B cell (primary cell): ENCODE measurements around the gene HOXC6. TPM values are rescaled to one million over a fixed set of nuclear protein-coding genes. Genes with fewer than 3 reads are reported as not detected.

Experiments
- ATAC-seq: fragments of 200-7000 bp; cut with Tn5 transposase; one replicate; pipeline ENCODE4 v1.10.0; 2021; ENCODE audit warnings: low read depth, mild to moderate bottlenecking, moderate number of reproducible peaks, moderate library complexity
- CTCF ChIA-PET: fragments of 350-600 bp; sonication (Branson Sonifier 250); formaldehyde crosslinking; loops from one replicate; lab custom pipeline; 2021; ENCODE audit warnings: antibody characterized with exemption, inconsistent platforms; lab: Charles Lee
- POLR2A ChIA-PET: fragments of 350-600 bp; sonication (Branson Sonifier 250); formaldehyde crosslinking; loops from one replicate; lab custom pipeline; 2021; ENCODE audit warnings: antibody characterized with exemption; lab: Charles Lee
- DNase-seq: peaks from one replicate; pipeline ENCODE4 v3.0.0; 2013
- H2AFZ ChIP-seq: 2 replicates; pipeline ENCODE4 v1.6.1; 2012; ENCODE audit warnings: mild to moderate bottlenecking, low read depth, low read length; ENCODE audit not compliant: insufficient read depth, poor library complexity, severe bottlenecking
- H3K27ac ChIP-seq, 2 donors: 1 replicate in 1 of 2; 2 replicates in 1 of 2; pipeline ENCODE4 v1.5.1; 2012 to 2013; ENCODE audit warnings: low read length in 2 of 2, mild to moderate bottlenecking in 2 of 2, moderate library complexity in 1 of 2
- H3K27me3 ChIP-seq, 4 experiments: fragments of 200-600 bp in 1 of 4; sonication (generic) in 1 of 4; replicated peaks in 1 of 4; 1 replicate in 2 of 4; 2 replicates in 2 of 4; pipeline versions ENCODE4 v1.6.1 to v1.7.0; 2013 to 2016; ENCODE audit warnings: low read length in 3 of 4, mild to moderate bottlenecking in 2 of 4, mixed read lengths in 1 of 4, moderate library complexity in 1 of 4; ENCODE audit not compliant: insufficient read depth in 4 of 4, control insufficient read depth in 3 of 4; ENCODE audit errors: control extremely low read depth in 1 of 4
- H3K36me3 ChIP-seq, 2 experiments: replicated peaks in 1 of 2; 1 replicate in 1 of 2; 2 replicates in 1 of 2; pipeline versions ENCODE4 v1.6.1 to v1.7.1; 2013; ENCODE audit warnings: low read length in 1 of 2; ENCODE audit not compliant: insufficient read depth in 2 of 2, control insufficient read depth in 1 of 2; ENCODE audit errors: control extremely low read depth in 1 of 2, extremely low read depth in 1 of 2
- H3K4me1 ChIP-seq, 2 donors: fragments of 200-600 bp in 1 of 2; sonication (generic) in 1 of 2; 1 replicate in 1 of 2; 2 replicates in 1 of 2; pipeline versions ENCODE4 v1.5.1 to v1.6.1; 2013 to 2017; ENCODE audit warnings: low read length in 2 of 2; ENCODE audit not compliant: control insufficient read depth in 2 of 2, insufficient read depth in 2 of 2
- H3K4me2 ChIP-seq: replicated peaks from 2 replicates; pipeline ENCODE3; 2012; ENCODE audit warnings: mild to moderate bottlenecking, low read depth, low read length; ENCODE audit not compliant: poor library complexity, severe bottlenecking
- H3K4me3 ChIP-seq, 5 experiments: fragments of 200-600 bp in 1 of 5; sonication (generic) in 1 of 5; 1 replicate in 3 of 5; 2 replicates in 2 of 5; pipeline versions ENCODE4 v1.5.1 to v1.7.0; 2011 to 2016; ENCODE audit warnings: low read length in 4 of 5, mild to moderate bottlenecking in 4 of 5, low read depth in 2 of 5, control low read depth in 1 of 5, moderate library complexity in 1 of 5; ENCODE audit not compliant: insufficient read depth in 1 of 5; ENCODE audit errors: control extremely low read depth in 1 of 5, extremely low read depth in 1 of 5
- H3K79me2 ChIP-seq: fragments of 200-600 bp; sonication (generic); one replicate; pipeline ENCODE4 v1.6.0; 2016; ENCODE audit warnings: low read length; ENCODE audit not compliant: control insufficient read depth, insufficient read depth
- H3K9ac ChIP-seq: fragments of 200-600 bp; sonication (generic); 2 replicates; pipeline ENCODE4 v1.6.1; 2017; ENCODE audit warnings: mild to moderate bottlenecking, low read length, moderate library complexity
- H3K9me3 ChIP-seq, 3 donors: one replicate each; pipeline versions ENCODE4 v1.6.1 to v1.7.1; 2013; ENCODE audit warnings: low read length in 2 of 3; ENCODE audit not compliant: control insufficient read depth in 2 of 3, insufficient read depth in 1 of 3; ENCODE audit errors: control extremely low read depth in 1 of 3
- H4K20me1 ChIP-seq: 2 replicates; pipeline ENCODE4 v1.6.0; 2012; ENCODE audit warnings: mild to moderate bottlenecking, low read length; ENCODE audit not compliant: insufficient read depth, control insufficient read depth, poor library complexity, severe bottlenecking
- H3K27ac Mint-ChIP-seq: one replicate; pipeline ENCODE4 v1.8.0; 2021; ENCODE audit warnings: mixed read lengths
- H3K27me3 Mint-ChIP-seq: one replicate; pipeline ENCODE4 v1.8.0; 2021; ENCODE audit warnings: mixed read lengths
- H3K4me1 Mint-ChIP-seq: one replicate; pipeline ENCODE4 v1.8.0; 2021; ENCODE audit warnings: mixed read lengths
- H3K4me3 Mint-ChIP-seq: one replicate; pipeline ENCODE4 v1.8.0; 2021; ENCODE audit warnings: mixed read lengths
- H3K9me3 Mint-ChIP-seq: one replicate; pipeline ENCODE4 v1.8.0; 2022; ENCODE audit warnings: mixed read lengths; ENCODE audit not compliant: insufficient read depth
- EZH2 ChIP-seq: IDR thresholded peaks from 2 replicates; pipeline ENCODE4 v1.6.1; 2012; ENCODE audit warnings: borderline replicate concordance, low read depth, mild to moderate bottlenecking, moderate library complexity, low read length; ENCODE audit not compliant: insufficient read depth, poor library complexity, severe bottlenecking
- WGBS: methylation state at CpG from one replicate; pipeline ENCODE4 v1.1.5; 2013; ENCODE audit warnings: missing lambda C conversion rate; ENCODE audit not compliant: insufficient coverage; 5-methylcytosine and 5-hydroxymethylcytosine counted together
- intact Hi-C: fragments of 100-400 bp; cut with micrococcal nuclease; formaldehyde crosslinking; loops from one replicate; pipeline ENCODE4 v1.10.0; 2022
- polyA plus RNA-seq: library from polyadenylated mRNA; depleted of rRNA; stranded (reverse); fragments of >200 nt; gene quantifications from 2 replicates; pipeline ENCODE4 v1.2.3, GENCODE V29; 2012
- total RNA-seq, 2 donors: library from RNA; stranded (reverse); fragments of 120-200 nt in 1 of 2; gene quantifications; 1 replicate in 1 of 2; 2 replicates in 1 of 2; pipeline versions ENCODE4 v1.2.3 to v1.2.4, GENCODE V29; 2013 to 2022
- TF ChIP-seq, protein P1 (sequence below): fragments of 200-600 bp; IDR thresholded peaks from one replicate; pipeline ENCODE4 v1.8.0; 2022; ENCODE audit warnings: antibody characterized with exemption, mild to moderate bottlenecking

HOXC6 gene
- total and polyA plus RNA-seq, 2 donors (not counting 1 experiment from before 2014, with no cell fraction given) = not detected

DNA sequence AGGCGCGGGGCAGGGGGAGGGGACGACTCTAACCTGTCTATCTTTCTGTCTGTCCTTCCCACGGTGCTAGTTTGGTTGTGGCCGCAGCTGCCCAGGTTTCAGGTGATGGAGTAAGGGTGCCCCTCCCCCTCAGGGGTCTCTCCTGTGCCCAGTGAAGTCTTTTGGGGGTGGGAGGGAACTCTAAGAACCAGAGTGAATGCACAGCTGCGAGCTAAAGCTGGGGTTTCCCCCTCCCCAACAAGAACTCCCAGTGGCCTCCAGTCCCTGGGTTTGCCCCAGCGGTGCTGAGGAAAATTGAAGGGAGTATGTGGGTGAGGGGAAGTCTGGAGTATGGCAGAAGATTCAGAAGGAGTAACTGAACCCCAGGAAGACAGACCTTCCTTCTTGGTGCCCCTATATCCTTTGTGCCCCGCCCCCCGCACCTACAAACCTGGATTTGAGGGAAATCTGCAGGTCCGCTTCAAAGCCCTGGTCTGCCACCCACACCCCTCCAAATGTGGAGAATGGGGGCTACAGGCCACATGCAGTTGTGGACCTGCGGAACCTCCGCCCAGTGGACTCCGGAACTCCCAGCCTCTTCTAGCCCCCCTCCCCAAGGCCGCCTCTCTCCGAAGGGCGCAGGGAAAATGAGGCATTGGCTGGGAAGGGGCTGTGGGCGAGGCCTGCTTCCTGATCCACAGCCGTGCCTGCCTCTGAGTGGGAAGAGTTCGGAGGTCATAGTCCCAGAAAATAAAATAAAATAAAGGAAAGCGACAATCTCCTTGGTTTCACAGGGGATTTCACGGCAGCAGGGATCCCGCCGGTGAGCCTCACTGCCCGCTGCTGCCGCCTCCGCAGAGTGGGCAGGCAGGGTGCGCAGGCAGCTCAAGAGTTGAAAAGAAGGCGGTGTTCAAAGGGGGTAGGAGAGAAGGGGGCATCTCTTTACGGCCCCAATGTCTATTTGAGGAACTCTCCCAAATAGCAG, 31.7 kb upstream of the HOXC6 start:
- Histone ChIP-seq H4K20me1 (no peaks in the 10 kb centered on the region), H3K9ac (peak overlapping the region; percentile 58), H3K9me3 (peaks cover 0 to 75% (median 0%) of the 10 kb centered on the region in 3 donors), H3K4me3 (peak overlapping the region in 4 of 5 experiments; percentile 44 to 60 (median 58)), H3K36me3 (no peaks in the 10 kb centered on the region), H3K4me1 (peaks cover 37 to 70% of the 10 kb centered on the region in 2 donors), H2AFZ (peak overlapping the region; percentile 70), H3K79me2 (no peaks in the 10 kb centered on the region), H3K27me3 (peaks cover 0 to 98% (median 84%) of the 10 kb centered on the region in 4 experiments), H3K4me2 (peak overlapping the region; percentile 96), H3K27ac (no peak overlapping the region)
- CTCF ChIA-PET = interaction anchor here (1.1 to 1.6 kb wide), 2 partner anchors 9 to 194 kb away, joined by 3 to 7 read pairs; no protein-coding TSS in a partner anchor
- no peaks in the 10 kb centered on the region for H3K9me3 Mint-ChIP-seq
- H3K4me3 Mint-ChIP-seq = peak overlapping the region; percentile 89
- H3K27me3 Mint-ChIP-seq = peaks cover 85% of the 10 kb centered on the region
- H3K4me1 Mint-ChIP-seq = peaks cover 33% of the 10 kb centered on the region
- ATAC-seq (no peak), DNase-seq (no peak)
- TF ChIP-seq, protein P1, sequence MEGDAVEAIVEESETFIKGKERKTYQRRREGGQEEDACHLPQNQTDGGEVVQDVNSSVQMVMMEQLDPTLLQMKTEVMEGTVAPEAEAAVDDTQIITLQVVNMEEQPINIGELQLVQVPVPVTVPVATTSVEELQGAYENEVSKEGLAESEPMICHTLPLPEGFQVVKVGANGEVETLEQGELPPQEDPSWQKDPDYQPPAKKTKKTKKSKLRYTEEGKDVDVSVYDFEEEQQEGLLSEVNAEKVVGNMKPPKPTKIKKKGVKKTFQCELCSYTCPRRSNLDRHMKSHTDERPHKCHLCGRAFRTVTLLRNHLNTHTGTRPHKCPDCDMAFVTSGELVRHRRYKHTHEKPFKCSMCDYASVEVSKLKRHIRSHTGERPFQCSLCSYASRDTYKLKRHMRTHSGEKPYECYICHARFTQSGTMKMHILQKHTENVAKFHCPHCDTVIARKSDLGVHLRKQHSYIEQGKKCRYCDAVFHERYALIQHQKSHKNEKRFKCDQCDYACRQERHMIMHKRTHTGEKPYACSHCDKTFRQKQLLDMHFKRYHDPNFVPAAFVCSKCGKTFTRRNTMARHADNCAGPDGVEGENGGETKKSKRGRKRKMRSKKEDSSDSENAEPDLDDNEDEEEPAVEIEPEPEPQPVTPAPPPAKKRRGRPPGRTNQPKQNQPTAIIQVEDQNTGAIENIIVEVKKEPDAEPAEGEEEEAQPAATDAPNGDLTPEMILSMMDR = no peak
- TF ChIP-seq EZH2 = no peak
- peak overlapping the region; percentile 46 for H3K27ac Mint-ChIP-seq
- POLR2A ChIA-PET = interaction anchor here (0.6 kb wide), 2 partner anchors 328 to 596 kb away, joined by 3 read pairs; partner anchors contain the start of gene COPZ1
- intact Hi-C loops = loop anchor here (5.0 kb wide), 2 partner anchors 36 to 44 kb away; partner anchors contain the start of genes HOXC12 and HOXC5
- 16% methylated on average over 16 of the region's 29 CpGs for WGBS
